ENCODE results near the gene SH2D3A. TPM values are rescaled to one million over a fixed set of nuclear protein-coding genes. Genes with fewer than 3 reads are reported as not detected.

Gene SH2D3A
- total and polyA plus RNA-seq, 2 donors (not counting 3 experiments of a cell fraction or from before 2014, with no cell fraction given), result 0.04 to 0.53 TPM

- TF ChIP-seq CTCF (IDR thresholded peaks at IDR 0.05; ENCODE audit: extremely low read depth in 1 of 2, insufficient read depth in 1 of 2, low read depth in 1 of 2, low read length in 2 of 2) (no peak), GATA2 (IDR thresholded peaks at IDR 0.05; ENCODE audit: insufficient read depth, insufficient read length, low read depth, low read length) (no peak), JUN (IDR thresholded peaks at IDR 0.05; ENCODE audit: borderline replicate concordance, insufficient read depth, insufficient read length, low read depth) (no peak), MYC (IDR thresholded peaks at IDR 0.05; ENCODE audit: low read depth, low read length) (no peak), POLR2AphosphoS5 (IDR thresholded peaks at IDR 0.05; ENCODE audit: insufficient read depth, low read depth, low read length) (no peak), POLR2A (IDR thresholded peaks at IDR 0.05; ENCODE audit: low read depth, low read length) (no peak), EZH2 (IDR thresholded peaks at IDR 0.05; ENCODE audit: borderline replicate concordance, low read depth, low read length, severe bottlenecking) (no peak), FOS (IDR thresholded peaks at IDR 0.05; ENCODE audit: borderline replicate concordance, insufficient read depth, low read length) (no peak), MAX (IDR thresholded peaks at IDR 0.05; ENCODE audit: insufficient read depth, insufficient read length) (no peak)
- no peaks in the 10 kb centered on the region for H3K9me1 ChIP-seq (replicated peaks; ENCODE audit: control insufficient read depth, extremely low read depth, insufficient read depth, low read length)
- no peaks in the 10 kb centered on the region for H4K20me1 ChIP-seq (replicated peaks; ENCODE audit: control insufficient read depth, extremely low read depth, insufficient read depth, low read length)
- H2AFZ ChIP-seq (ENCODE audit: low read depth, low read length), result no peak overlapping the region
- intact Hi-C loops (cut with micrococcal nuclease), result no loop called here
- FAIRE-seq, result no peak
- POLR2A ChIA-PET, result no interaction called here
- peaks cover 2 to 5% of the 10 kb centered on the region in 2 experiments for H3K27me3 ChIP-seq (ENCODE audit: control insufficient read depth in 2 of 2, insufficient read depth in 2 of 2, low read length in 2 of 2)
- no peak overlapping the region for H3K4me2 ChIP-seq (ENCODE audit: insufficient read depth, low read length)
- H3K9ac ChIP-seq (replicated peaks; ENCODE audit: extremely low read depth, insufficient read depth, low read length), result no peak overlapping the region
- DNase-seq (ENCODE audit: low read depth, low spot score), result no peak
- H3K4me3 ChIP-seq (replicated peaks in 1 of 3; ENCODE audit: insufficient read depth in 1 of 3, low read depth in 1 of 3, low read length in 3 of 3), result no peak overlapping the region
- CTCF ChIA-PET, result interaction anchor here (0.6 to 2.0 kb wide), 2 partner anchors 197 to 230 kb away, joined by 3 to 5 read pairs; no protein-coding TSS in a partner anchor
- no peaks in the 10 kb centered on the region for H3K9me3 ChIP-seq (replicated peaks; ENCODE audit: control insufficient read depth, insufficient read depth, low read length)
- no peaks in the 10 kb centered on the region for H3K79me2 ChIP-seq (ENCODE audit: control insufficient read depth, insufficient read depth, low read length)
- dilution Hi-C loops (cut with MboI; ENCODE audit: extremely low pct_ligation_motif_present, low sequenced_read_pairs), result no loop called here
- no peak overlapping the region for H3K27ac ChIP-seq (ENCODE audit: insufficient read depth, low read depth, low read length)
- BruUV-seq (replicated peaks), result no TSS peak
- no peaks in the 10 kb centered on the region for H3K36me3 ChIP-seq (ENCODE audit: control insufficient read depth in 2 of 2, extremely low read depth in 1 of 2, insufficient read depth in 2 of 2, low read length in 2 of 2)
- no peaks in the 10 kb centered on the region for H3K4me1 ChIP-seq (ENCODE audit: control insufficient read depth, extremely low read depth, insufficient read depth, low read length)
Observed at GRCh38 chr19:6713773-6714692, 53.2 kb downstream of the SH2D3A start.
